ENCODE data around the gene SPATA3. TPM values are rescaled to one million over a fixed set of nuclear protein-coding genes. Genes with fewer than 3 reads are reported as not detected.

The SPATA3 gene
- polyA plus RNA-seq, 4 donors: not detected

DNA sequence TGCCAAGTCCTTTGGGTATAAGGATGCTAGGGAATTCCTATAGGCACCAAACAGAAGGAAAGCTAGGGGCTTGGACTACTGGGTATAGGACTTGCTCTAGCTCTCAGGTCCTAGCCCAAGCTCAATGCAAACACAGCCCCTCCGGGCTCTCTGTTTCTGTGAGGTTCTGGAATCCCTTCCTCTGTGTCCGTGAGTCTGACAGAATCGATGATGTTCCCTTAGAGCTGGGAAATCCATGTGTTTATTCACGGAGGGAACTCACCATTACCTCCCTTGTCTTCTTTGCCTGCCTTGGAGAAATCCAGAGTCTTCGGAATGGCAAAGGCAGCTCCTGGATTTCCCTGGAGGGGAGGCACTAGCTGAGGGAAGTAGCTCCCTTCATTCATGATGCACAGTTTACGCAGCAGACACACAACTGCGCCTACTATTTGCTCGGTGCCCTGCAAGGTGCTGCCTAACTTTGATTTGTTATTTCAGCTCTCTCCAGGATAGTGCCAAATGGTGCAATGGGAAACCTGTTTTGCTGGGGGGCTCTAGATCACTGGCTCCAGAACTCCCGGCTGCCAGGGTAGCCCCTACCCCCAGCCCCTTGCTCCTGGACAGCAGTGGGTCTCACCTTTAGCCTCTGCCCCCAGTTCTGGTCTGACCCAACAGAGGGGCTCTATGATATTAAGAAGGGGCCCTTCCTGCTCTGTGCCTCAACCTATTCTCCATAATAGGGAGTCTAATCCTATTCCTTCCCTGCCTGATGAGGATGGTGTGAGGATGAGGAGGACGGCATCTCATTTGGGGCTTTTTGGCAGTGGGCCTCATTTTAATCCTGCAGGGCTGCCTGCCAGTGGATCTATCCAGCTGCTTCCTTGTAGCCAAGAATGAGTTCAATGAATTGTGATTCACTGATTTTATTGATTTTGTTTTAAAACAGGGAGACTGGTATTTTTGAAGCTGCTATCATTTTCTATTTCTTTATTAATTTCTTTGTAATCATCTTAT lies 52.3 kb downstream of the SPATA3 start:
- no peak for DNase-seq

DNA sequence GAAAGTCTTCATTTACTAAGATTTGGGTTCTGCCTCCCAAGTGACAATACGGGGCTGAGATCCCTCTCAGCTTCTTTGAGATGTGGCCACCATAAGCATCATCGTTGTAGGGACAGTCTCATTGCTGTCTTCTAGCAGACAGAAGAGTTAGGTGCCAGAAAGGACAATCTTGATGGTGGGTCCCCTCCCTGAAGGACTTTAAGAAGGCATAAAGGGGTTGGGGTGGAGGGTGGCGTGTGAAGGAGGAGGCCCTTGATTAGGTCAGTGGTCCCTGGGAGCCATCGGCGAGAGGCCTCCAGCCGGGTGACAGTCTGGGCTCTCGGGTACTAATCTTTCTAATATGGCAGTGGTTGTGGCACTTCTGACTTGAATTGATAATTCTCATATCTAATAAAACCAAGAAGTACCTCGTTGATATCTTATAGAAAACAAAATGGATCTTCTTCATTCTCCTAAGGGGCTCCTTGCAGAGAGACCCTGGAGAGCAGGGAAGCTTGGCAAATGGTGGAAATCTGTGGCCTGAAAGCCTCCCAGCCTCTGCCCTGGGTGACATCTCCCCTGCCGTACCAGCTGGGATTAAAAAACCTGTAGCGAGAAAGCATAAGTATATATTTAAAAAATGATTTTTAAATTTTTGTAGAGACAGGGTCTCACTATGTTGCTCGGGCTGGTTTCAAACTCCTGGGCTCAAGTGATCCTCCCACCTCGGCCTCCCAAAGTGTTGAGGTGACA lies 53.5 kb downstream of the SPATA3 start:
- H3K9me3 ChIP-seq (ENCODE audit: control insufficient read depth in 2 of 2, insufficient read depth in 1 of 2, low read depth in 1 of 2, low read length in 1 of 2): no peaks in the 10 kb centered on the region
- H3K4me3 ChIP-seq (ENCODE audit: low read depth in 1 of 3, low read length in 3 of 3): no peak overlapping the region
- H3K27me3 ChIP-seq (ENCODE audit: control insufficient read depth in 3 of 3, insufficient read depth in 3 of 3, low read length in 3 of 3): no peaks in the 10 kb centered on the region
- H3K27ac ChIP-seq (ENCODE audit: low read depth in 1 of 3, low read length in 2 of 3): peak overlapping the region in 1 of 3 donors; percentile 70
- FAIRE-seq (no peak), DNase-seq (no peak)
- 68 to 78% (median 71%) methylated on average over 12 of the region's 12 CpGs for WGBS, 3 donors
- peaks cover 0 to 38% (median 13%) of the 10 kb centered on the region in 3 donors for H3K4me1 ChIP-seq (ENCODE audit: control insufficient read depth in 3 of 3, insufficient read depth in 2 of 3, low read depth in 1 of 3, low read length in 2 of 3)
- peaks cover 0 to 21% (median 0%) of the 10 kb centered on the region in 3 donors for H3K36me3 ChIP-seq (ENCODE audit: control insufficient read depth in 3 of 3, insufficient read depth in 2 of 3, low read depth in 1 of 3, low read length in 3 of 3)

More for the DNA sequence above, 52.3 kb downstream of the SPATA3 start:
- H3K9me3 ChIP-seq (ENCODE audit: control insufficient read depth in 2 of 2, insufficient read depth in 1 of 2, low read depth in 1 of 2, low read length in 1 of 2): no peaks in the 10 kb centered on the region
- peaks cover 0 to 38% (median 13%) of the 10 kb centered on the region in 3 donors for H3K4me1 ChIP-seq (ENCODE audit: control insufficient read depth in 3 of 3, insufficient read depth in 2 of 3, low read depth in 1 of 3, low read length in 2 of 3)
- 63 to 76% (median 66%) methylated on average over 10 of the region's 10 CpGs for WGBS, 3 donors
- no peak overlapping the region for H3K27ac ChIP-seq (ENCODE audit: low read depth in 1 of 3, low read length in 2 of 3)
- H3K27me3 ChIP-seq (ENCODE audit: control insufficient read depth in 3 of 3, insufficient read depth in 3 of 3, low read length in 3 of 3): no peaks in the 10 kb centered on the region
- no peak overlapping the region for H3K4me3 ChIP-seq (ENCODE audit: low read depth in 1 of 3, low read length in 3 of 3)
- H3K36me3 ChIP-seq (ENCODE audit: control insufficient read depth in 3 of 3, insufficient read depth in 2 of 3, low read depth in 1 of 3, low read length in 3 of 3): peaks cover 0 to 26% (median 2%) of the 10 kb centered on the region in 3 donors
- no peak for FAIRE-seq

DNA sequence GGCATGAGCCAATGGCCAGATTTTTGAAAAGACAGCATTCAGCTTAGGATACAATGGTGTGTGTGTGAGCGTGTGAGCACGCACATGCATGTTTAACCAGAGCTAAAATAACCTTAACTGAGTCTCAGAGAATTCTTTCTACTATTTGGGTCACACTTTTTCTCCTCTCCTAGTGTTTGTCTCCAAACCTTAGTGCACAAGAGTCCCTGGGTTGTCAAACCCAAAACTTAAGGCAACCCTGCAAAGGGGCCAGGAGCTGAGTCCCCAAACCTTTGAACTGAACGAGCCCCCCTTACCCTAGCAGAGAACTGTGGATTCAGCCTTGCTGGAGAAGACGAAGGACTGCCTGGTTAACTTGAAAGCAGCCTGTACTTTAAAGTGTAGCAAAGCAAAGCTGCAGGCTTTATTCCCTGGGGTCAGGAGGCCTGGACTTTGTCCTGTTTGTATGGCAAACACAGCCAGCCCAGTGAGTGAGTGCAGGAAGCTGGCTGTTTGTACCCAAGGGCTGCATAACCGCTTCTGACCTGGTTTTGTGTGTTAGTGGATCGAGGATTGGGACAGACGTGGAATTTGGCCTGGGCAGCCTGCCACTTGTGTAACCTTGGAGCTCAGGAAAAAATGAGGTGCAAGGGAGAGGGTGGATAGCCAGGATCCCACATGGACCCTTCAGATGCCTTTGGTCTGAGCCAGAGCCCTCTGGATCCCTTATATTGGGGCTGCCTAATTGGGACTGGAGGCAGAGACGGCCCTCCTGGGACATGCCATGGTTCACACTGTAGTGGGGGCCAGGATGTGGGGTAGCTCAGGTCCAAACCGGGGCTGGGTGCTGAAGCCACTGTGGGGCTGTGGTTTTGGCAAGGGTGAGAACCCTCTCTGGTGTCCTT lies 54.3 kb downstream of the SPATA3 start:
- DNase-seq (peak; percentile 90 to 95), FAIRE-seq (no peak)
- Histone ChIP-seq H3K36me3 (ENCODE audit: control insufficient read depth in 3 of 3, insufficient read depth in 2 of 3, low read depth in 1 of 3, low read length in 3 of 3) (peaks cover 0 to 21% (median 0%) of the 10 kb centered on the region in 3 donors), H3K27me3 (ENCODE audit: control insufficient read depth in 3 of 3, insufficient read depth in 3 of 3, low read length in 3 of 3) (no peaks in the 10 kb centered on the region), H3K9me3 (ENCODE audit: control insufficient read depth in 2 of 2, insufficient read depth in 1 of 2, low read depth in 1 of 2, low read length in 1 of 2) (no peaks in the 10 kb centered on the region), H3K27ac (ENCODE audit: low read depth in 1 of 3, low read length in 2 of 3) (peak overlapping the region; percentile 34 to 70 (median 38)), H3K4me3 (ENCODE audit: low read depth in 1 of 3, low read length in 3 of 3) (no peak overlapping the region), H3K4me1 (ENCODE audit: control insufficient read depth in 3 of 3, insufficient read depth in 2 of 3, low read depth in 1 of 3, low read length in 2 of 3) (peaks cover 0 to 38% (median 13%) of the 10 kb centered on the region in 3 donors)
- WGBS, 3 donors: 13 to 44% (median 24%) methylated on average over 9 of the region's 9 CpGs

DNA sequence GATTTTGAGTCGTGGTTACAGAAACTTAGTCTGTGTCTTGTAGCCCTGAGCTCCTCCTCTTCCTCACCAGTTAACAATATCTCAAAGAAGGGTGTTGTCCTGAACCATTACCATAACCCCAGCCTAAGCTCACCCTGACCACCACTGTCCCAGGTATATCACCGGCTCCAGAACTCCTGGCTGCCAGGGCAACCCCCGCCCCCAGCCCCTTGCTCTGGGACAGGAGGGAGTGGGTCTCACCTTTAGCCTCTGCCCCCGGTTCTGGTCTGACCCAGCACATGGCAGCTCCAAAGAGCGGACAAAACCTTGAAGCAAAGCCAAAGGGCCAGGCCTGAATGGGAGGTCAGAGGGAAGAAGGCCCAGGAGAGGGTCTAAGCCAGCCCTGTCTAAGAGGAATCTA lies 55.2 kb downstream of the SPATA3 start:
- no peaks in the 10 kb centered on the region for H3K27me3 ChIP-seq (ENCODE audit: control insufficient read depth in 3 of 3, insufficient read depth in 3 of 3, low read length in 3 of 3)
- peaks cover 0 to 38% (median 13%) of the 10 kb centered on the region in 3 donors for H3K4me1 ChIP-seq (ENCODE audit: control insufficient read depth in 3 of 3, insufficient read depth in 2 of 3, low read depth in 1 of 3, low read length in 2 of 3)
- H3K9me3 ChIP-seq (ENCODE audit: control insufficient read depth in 2 of 2, insufficient read depth in 1 of 2, low read depth in 1 of 2, low read length in 1 of 2): no peaks in the 10 kb centered on the region
- WGBS, 3 donors: 48 to 71% (median 52%) methylated on average over 5 of the region's 5 CpGs
- no peak for FAIRE-seq
- H3K36me3 ChIP-seq (ENCODE audit: control insufficient read depth in 3 of 3, insufficient read depth in 2 of 3, low read depth in 1 of 3, low read length in 3 of 3): peaks cover 0 to 21% (median 0%) of the 10 kb centered on the region in 3 donors
- peak overlapping the region; percentile 22 to 70 (median 38) for H3K27ac ChIP-seq (ENCODE audit: low read depth in 1 of 3, low read length in 2 of 3)
- no peak overlapping the region for H3K4me3 ChIP-seq (ENCODE audit: low read depth in 1 of 3, low read length in 3 of 3)
- DNase-seq: no peak

DNA sequence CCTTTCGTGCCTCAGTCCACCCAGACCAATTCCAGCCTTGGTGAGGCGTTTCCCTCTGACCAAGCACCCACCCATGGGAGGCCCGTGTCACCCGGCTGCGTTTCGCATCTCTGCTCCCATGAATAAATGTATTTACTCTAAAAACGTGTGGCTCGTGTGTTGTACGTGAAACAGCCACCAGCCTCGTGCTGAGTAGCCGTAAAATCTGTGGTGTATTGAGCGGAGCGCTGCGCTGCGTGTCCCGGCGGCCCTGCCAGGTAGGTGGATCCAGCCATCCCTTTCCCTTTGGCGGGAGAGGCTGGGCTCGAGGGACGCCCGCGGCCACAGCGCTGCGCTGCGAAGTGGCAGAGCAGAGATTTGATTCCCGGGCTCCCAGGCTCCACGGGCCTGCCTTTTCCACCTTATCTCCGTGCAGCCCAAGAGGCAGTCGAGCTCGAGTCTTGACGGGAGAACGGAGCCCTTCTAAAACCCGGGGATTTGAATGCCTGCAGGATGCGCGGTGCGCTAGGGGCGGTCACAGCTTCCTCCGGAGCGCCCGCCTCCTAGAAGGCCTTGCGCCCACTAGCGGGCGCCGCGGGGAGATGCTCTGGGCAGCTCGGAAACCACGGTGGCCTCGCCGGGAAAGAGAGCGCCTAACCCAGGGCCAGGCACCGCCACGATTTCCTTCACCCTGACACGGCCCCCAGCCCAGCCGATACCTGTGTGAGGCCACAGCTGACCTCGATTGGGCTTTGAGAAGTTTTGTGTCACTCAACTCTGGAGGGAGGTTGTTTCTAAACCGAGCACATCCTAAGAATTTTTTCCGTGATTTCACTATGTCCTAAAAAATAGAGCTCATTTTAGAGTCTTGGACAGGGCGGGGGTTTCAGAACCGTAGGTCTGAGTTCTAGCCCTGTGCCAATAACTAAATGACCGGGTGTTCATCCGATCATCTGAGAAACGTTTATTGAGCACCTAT lies 56.9 kb downstream of the SPATA3 start:
- peaks cover 0 to 38% (median 13%) of the 10 kb centered on the region in 3 donors for H3K4me1 ChIP-seq (ENCODE audit: control insufficient read depth in 3 of 3, insufficient read depth in 2 of 3, low read depth in 1 of 3, low read length in 2 of 3)
- DNase-seq (peak; percentile 84 to 93), FAIRE-seq (no peak)
- H3K9me3 ChIP-seq (ENCODE audit: control insufficient read depth in 2 of 2, insufficient read depth in 1 of 2, low read depth in 1 of 2, low read length in 1 of 2): no peaks in the 10 kb centered on the region
- H3K27ac ChIP-seq (ENCODE audit: low read depth in 1 of 3, low read length in 2 of 3): peak overlapping the region in 2 of 3 donors; percentile 2 to 6
- peak overlapping the region; percentile 46 to 60 (median 49) for H3K4me3 ChIP-seq (ENCODE audit: low read depth in 1 of 3, low read length in 3 of 3)
- 5 to 7% (median 6%) methylated on average over 60 to 62 of the region's 62 CpGs for whole genome bisulfite sequencing, 3 donors
- peaks cover 0 to 11% (median 0%) of the 10 kb centered on the region in 3 donors for H3K36me3 ChIP-seq (ENCODE audit: control insufficient read depth in 3 of 3, insufficient read depth in 2 of 3, low read depth in 1 of 3, low read length in 3 of 3)
- no peaks in the 10 kb centered on the region for H3K27me3 ChIP-seq (ENCODE audit: control insufficient read depth in 3 of 3, insufficient read depth in 3 of 3, low read length in 3 of 3)

DNA sequence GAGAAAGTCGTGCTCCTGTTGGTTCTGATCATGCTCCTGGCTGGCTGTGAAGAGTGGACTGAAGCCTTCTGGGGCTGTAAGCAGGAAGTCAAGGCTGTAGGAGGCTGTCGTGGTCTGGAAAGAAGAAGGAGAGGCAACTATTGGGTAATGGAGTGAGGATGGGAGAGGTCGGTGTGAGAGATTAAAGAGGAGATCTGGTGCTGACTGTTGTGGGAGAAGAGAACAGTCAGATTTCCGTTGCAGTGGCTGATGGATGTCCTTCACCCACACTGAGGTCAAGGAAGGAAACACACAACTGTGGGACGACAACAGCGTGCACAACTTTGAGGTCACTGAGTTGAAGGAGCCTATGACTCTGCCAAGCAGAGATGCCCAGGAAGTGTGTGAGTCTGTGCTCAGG lies 57.9 kb downstream of the SPATA3 start:
- DNase-seq (no peak), FAIRE-seq (no peak)
- Histone ChIP-seq H3K27ac (ENCODE audit: low read depth in 1 of 3, low read length in 2 of 3) (no peak overlapping the region), H3K36me3 (ENCODE audit: control insufficient read depth in 3 of 3, insufficient read depth in 2 of 3, low read depth in 1 of 3, low read length in 3 of 3) (peaks cover 0 to 2% (median 0%) of the 10 kb centered on the region in 3 donors), H3K4me3 (ENCODE audit: low read depth in 1 of 3, low read length in 3 of 3) (no peak overlapping the region), H3K9me3 (ENCODE audit: control insufficient read depth in 2 of 2, insufficient read depth in 1 of 2, low read depth in 1 of 2, low read length in 1 of 2) (no peaks in the 10 kb centered on the region), H3K4me1 (ENCODE audit: control insufficient read depth in 3 of 3, insufficient read depth in 2 of 3, low read depth in 1 of 3, low read length in 2 of 3) (peaks cover 9 to 47% (median 18%) of the 10 kb centered on the region in 3 donors), H3K27me3 (ENCODE audit: control insufficient read depth in 3 of 3, insufficient read depth in 3 of 3, low read length in 3 of 3) (no peaks in the 10 kb centered on the region)
- 70 to 73% (median 70%) methylated on average over 6 of the region's 6 CpGs for WGBS, 3 donors

Data from small intestine (tissue), 7 donors.